Hepatocyte (in vitro differentiated cells): ENCODE measurements around the gene CDCA7L. TPM values are rescaled to one million over a fixed set of nuclear protein-coding genes. Genes with fewer than 3 reads are reported as not detected.
A peak's percentile ranks its signal among the peaks of the same experiment; 100 is the strongest.

Experiments used
- DNase-seq: peaks from one replicate; pipeline ENCODE4 v3.0.0-alpha.2; 2016; ENCODE audit warnings: low spot score
- H2AFZ ChIP-seq: fragments of 200-600 bp; sonication (generic); 2 replicates; pipeline ENCODE4 v1.6.0; 2016; ENCODE audit warnings: antibody characterized with exemption, mild to moderate bottlenecking
- H3K27ac ChIP-seq: fragments of 200-600 bp; sonication (generic); 2 replicates; pipeline ENCODE4 v1.5.1; 2016; ENCODE audit warnings: mild to moderate bottlenecking
- H3K27me3 ChIP-seq: fragments of 200-600 bp; sonication (generic); 2 replicates; pipeline ENCODE4 v1.6.1; 2016
- H3K36me3 ChIP-seq: fragments of 200-600 bp; sonication (generic); replicated peaks from 2 replicates; pipeline ENCODE4 v1.5.1; 2016; ENCODE audit warnings: low read depth; ENCODE audit not compliant: insufficient read depth
- H3K4me1 ChIP-seq: fragments of 200-600 bp; sonication (generic); 2 replicates; pipeline ENCODE4 v1.5.1; 2016; ENCODE audit warnings: mild to moderate bottlenecking, moderate library complexity; ENCODE audit not compliant: insufficient read depth
- H3K4me2 ChIP-seq: fragments of 200-600 bp; sonication (generic); 2 replicates; pipeline ENCODE4 v1.6.0; 2016
- H3K4me3 ChIP-seq: fragments of 200-600 bp; sonication (generic); 2 replicates; pipeline ENCODE4 v1.5.1; 2016; ENCODE audit warnings: mild to moderate bottlenecking
- H3K79me2 ChIP-seq: fragments of 200-600 bp; sonication (generic); 2 replicates; pipeline ENCODE4 v1.6.0; 2017; ENCODE audit warnings: mild to moderate bottlenecking
- H3K9me2 ChIP-seq: fragments of 200-600 bp; sonication (generic); replicated peaks from 2 replicates; pipeline ENCODE4 v1.6.0; 2017; ENCODE audit warnings: mild to moderate bottlenecking; ENCODE audit not compliant: insufficient read depth
- H3K9me3 ChIP-seq: fragments of 200-600 bp; sonication (generic); 2 replicates; pipeline ENCODE4 v1.5.1; 2016; ENCODE audit warnings: low read depth, mild to moderate bottlenecking
- H4K20me1 ChIP-seq: fragments of 200-600 bp; sonication (generic); 2 replicates; pipeline ENCODE4 v1.6.0; 2016; ENCODE audit warnings: mild to moderate bottlenecking; ENCODE audit not compliant: insufficient read depth, poor library complexity, severe bottlenecking
- EZH2 ChIP-seq: fragments of 200-600 bp; sonication (generic); IDR thresholded peaks from 2 replicates; pipeline ENCODE4 v1.6.1; 2016; ENCODE audit warnings: antibody characterized with exemption, mild to moderate bottlenecking, borderline replicate concordance
- EZH2phosphoT487 ChIP-seq: fragments of 200-600 bp; sonication (generic); IDR thresholded peaks from one replicate; pipeline ENCODE4 v1.6.1; 2018; ENCODE audit warnings: antibody characterized with exemption, mild to moderate bottlenecking, low read depth, moderate library complexity; ENCODE audit not compliant: unreplicated experiment, severe bottlenecking
- WGBS: methylation state at CpG from one replicate; pipeline ENCODE4 v1.1.6; 2016; ENCODE audit warnings: low lambda C conversion rate; ENCODE audit errors: missing lambda C conversion rate; 5-methylcytosine and 5-hydroxymethylcytosine counted together
- polyA plus RNA-seq: library from polyadenylated mRNA; unstranded; fragments of >200 nt; fragmentation: Nextera tagmentation; extraction: Ambion mirVana; gene quantifications from 2 replicates; pipeline ENCODE4 v1.2.1, GENCODE V29; 2016
- total RNA-seq: library from RNA; depleted of rRNA; stranded (reverse); fragments of >200 nt; gene quantifications from 2 replicates; pipeline ENCODE4 v1.2.3, GENCODE V29; 2014
- TF ChIP-seq, protein P1 (sequence below): fragments of 200-600 bp; sonication (generic); IDR thresholded peaks from 2 replicates; pipeline ENCODE4 v1.5.1; 2016; ENCODE audit warnings: antibody characterized with exemption, mild to moderate bottlenecking; ENCODE audit not compliant: poor library complexity

The CDCA7L gene
- total and polyA plus RNA-seq, 2 experiments from 2014 or later: 4.5 to 13.0 TPM

DNA sequence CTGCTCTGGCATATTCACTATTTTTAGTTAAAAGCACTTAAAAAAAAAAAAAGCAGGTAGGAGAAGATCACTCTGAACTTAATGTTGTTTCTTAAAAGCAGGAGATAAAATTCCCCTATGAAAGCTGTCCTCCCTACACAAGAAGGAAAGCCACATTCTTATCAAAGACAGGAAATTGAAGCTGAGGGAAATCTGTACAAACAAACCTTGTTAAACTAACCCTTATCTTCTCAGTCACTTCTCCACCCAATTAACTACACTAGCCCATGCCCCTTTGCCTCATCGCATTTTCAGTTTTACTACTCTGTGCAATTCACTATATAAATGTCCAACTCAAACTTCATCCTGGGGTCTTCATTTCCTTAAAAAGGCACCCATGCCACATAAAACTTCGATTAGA lies 2.7 kb upstream of the CDCA7L start:
- H3K9me3 ChIP-seq: no peaks in the 10 kb centered on the region
- H4K20me1 ChIP-seq: no peaks in the 10 kb centered on the region
- 43% methylated on average over 2 of the region's 2 CpGs for WGBS
- H3K79me2 ChIP-seq: no peaks in the 10 kb centered on the region
- H2AFZ ChIP-seq: no peak overlapping the region
- H3K27me3 ChIP-seq: peaks cover 31% of the 10 kb centered on the region
- H3K36me3 ChIP-seq: no peaks in the 10 kb centered on the region
- DNase-seq: no peak
- TF ChIP-seq EZH2phosphoT487: no peak
- TF ChIP-seq, protein P1, sequence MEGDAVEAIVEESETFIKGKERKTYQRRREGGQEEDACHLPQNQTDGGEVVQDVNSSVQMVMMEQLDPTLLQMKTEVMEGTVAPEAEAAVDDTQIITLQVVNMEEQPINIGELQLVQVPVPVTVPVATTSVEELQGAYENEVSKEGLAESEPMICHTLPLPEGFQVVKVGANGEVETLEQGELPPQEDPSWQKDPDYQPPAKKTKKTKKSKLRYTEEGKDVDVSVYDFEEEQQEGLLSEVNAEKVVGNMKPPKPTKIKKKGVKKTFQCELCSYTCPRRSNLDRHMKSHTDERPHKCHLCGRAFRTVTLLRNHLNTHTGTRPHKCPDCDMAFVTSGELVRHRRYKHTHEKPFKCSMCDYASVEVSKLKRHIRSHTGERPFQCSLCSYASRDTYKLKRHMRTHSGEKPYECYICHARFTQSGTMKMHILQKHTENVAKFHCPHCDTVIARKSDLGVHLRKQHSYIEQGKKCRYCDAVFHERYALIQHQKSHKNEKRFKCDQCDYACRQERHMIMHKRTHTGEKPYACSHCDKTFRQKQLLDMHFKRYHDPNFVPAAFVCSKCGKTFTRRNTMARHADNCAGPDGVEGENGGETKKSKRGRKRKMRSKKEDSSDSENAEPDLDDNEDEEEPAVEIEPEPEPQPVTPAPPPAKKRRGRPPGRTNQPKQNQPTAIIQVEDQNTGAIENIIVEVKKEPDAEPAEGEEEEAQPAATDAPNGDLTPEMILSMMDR: no peak
- no peak for TF ChIP-seq EZH2
- H3K4me1 ChIP-seq: peaks cover 5% of the 10 kb centered on the region
- no peaks in the 10 kb centered on the region for H3K9me2 ChIP-seq
- H3K27ac ChIP-seq: no peak overlapping the region
- H3K4me3 ChIP-seq: no peak overlapping the region
- H3K4me2 ChIP-seq: no peak overlapping the region

GRCh38 chr7:21947946-21948345 lies 2.2 kb upstream of the CDCA7L start:
- no peak for TF ChIP-seq EZH2
- no peak for TF ChIP-seq EZH2phosphoT487
- TF ChIP-seq, protein P1: no peak
- DNase-seq: no peak
- Histone ChIP-seq H3K4me1 (peaks cover 5% of the 10 kb centered on the region), H4K20me1 (no peaks in the 10 kb centered on the region), H3K4me2 (no peak overlapping the region), H3K4me3 (no peak overlapping the region), H3K36me3 (no peaks in the 10 kb centered on the region), H3K27me3 (peaks cover 32% of the 10 kb centered on the region), H3K79me2 (no peaks in the 10 kb centered on the region), H3K9me3 (no peaks in the 10 kb centered on the region), H3K9me2 (no peaks in the 10 kb centered on the region), H2AFZ (no peak overlapping the region), H3K27ac (no peak overlapping the region)
- 53% methylated on average over 2 of the region's 2 CpGs for WGBS

DNA sequence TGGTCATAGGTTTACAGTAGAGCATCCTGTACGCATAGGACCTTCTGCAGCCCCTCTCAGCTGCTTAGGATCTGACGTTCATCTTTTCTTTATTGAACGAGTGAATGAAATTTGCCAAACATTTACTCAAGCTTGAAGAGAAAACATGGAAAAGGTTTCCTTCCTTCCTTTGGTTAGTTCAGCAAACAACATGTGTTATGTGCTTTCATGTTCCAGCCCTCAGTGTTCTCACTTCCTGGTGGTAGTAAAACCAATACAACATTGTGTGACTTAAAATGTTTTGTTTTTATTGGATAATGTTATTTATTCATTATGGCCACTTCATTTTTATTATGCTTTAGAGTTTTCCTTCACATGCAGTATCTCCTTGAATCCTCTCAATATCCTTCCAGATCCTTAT lies 1.4 kb upstream of the CDCA7L start:
- Histone ChIP-seq H3K4me2 (no peak overlapping the region), H3K4me3 (no peak overlapping the region), H4K20me1 (no peaks in the 10 kb centered on the region), H3K9me3 (no peaks in the 10 kb centered on the region), H3K79me2 (no peaks in the 10 kb centered on the region), H2AFZ (no peak overlapping the region), H3K4me1 (peaks cover 7% of the 10 kb centered on the region), H3K36me3 (no peaks in the 10 kb centered on the region), H3K27me3 (peaks cover 32% of the 10 kb centered on the region), H3K27ac (no peak overlapping the region), H3K9me2 (no peaks in the 10 kb centered on the region)
- DNase-seq: no peak
- TF ChIP-seq EZH2: no peak
- TF ChIP-seq EZH2phosphoT487: no peak
- TF ChIP-seq, protein P1: no peak
- 54% methylated on average over 3 of the region's 3 CpGs for WGBS

GRCh38 chr7:21946222-21946709 lies 567 bp upstream of the CDCA7L start:
- peak overlapping the region; percentile 87 for H2AFZ ChIP-seq
- no peak for TF ChIP-seq EZH2
- TF ChIP-seq EZH2phosphoT487: no peak
- TF ChIP-seq, protein P1: no peak

More at GRCh38 chr7:21946222-21946709, 567 bp upstream of the CDCA7L start:
- H4K20me1 ChIP-seq: no peaks in the 10 kb centered on the region
- peaks cover 11% of the 10 kb centered on the region for H3K4me1 ChIP-seq
- no peak for DNase-seq
- no peaks in the 10 kb centered on the region for H3K9me3 ChIP-seq
- H3K9me2 ChIP-seq: no peaks in the 10 kb centered on the region
- H3K36me3 ChIP-seq: no peaks in the 10 kb centered on the region
- H3K79me2 ChIP-seq: no peaks in the 10 kb centered on the region
- H3K27me3 ChIP-seq: peaks cover 32% of the 10 kb centered on the region
- peak overlapping the region; percentile 96 for H3K4me2 ChIP-seq
- WGBS: 28% methylated on average over 8 of the region's 8 CpGs
- no peak overlapping the region for H3K27ac ChIP-seq
- H3K4me3 ChIP-seq: no peak overlapping the region
